Uterus (tissue), 2 donors: ENCODE measurements around the gene TRPV5.

Experiments
- CTCF ChIP-seq, 4 experiments: fragments of 200-600 bp in 2 of 4; fragments of 450-650 bp in 2 of 4; sonication (generic) in 2 of 4; IDR thresholded peaks; one replicate each; pipeline ENCODE4 v1.5.1; 2016 to 2019; ENCODE audit warnings: antibody characterized with exemption in 4 of 4, mild to moderate bottlenecking in 2 of 4, moderate library complexity in 1 of 4
- POLR2A ChIP-seq, 2 donors: fragments of 450-650 bp; IDR thresholded peaks; one replicate each; pipeline ENCODE4 v1.6.1; 2016; ENCODE audit warnings: antibody characterized with exemption in 2 of 2, mild to moderate bottlenecking in 1 of 2, moderate library complexity in 1 of 2

DNA sequence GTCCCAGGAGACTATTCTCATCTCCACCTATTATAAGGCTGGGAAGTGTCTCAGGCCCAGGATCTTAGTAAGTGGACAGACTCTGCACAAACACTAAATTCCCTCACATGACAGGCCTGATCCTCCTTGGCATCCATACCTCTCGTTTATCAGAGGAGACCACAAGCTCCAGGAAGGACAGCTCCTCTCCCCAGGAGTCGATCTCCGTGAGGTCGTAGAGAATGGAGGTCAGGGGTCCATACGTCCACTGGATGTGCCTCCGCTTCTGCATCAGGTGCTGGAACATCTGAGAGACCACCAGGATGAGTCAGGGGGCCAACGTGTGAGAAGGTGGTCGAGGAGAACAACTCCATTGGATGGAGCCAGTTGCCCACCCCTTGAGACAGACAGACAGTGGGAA lies 5.6 kb downstream of the TRPV5 start:
- TF ChIP-seq POLR2A (IDR thresholded peaks at IDR 0.05) (no peak), CTCF (IDR thresholded peaks at IDR 0.05) (no peak)
